AG04449 (cell line): ENCODE measurements around the gene NPVF.

Source experiments
- CTCF ChIA-PET: fragments of 350-600 bp; formaldehyde crosslinking; extraction: SDS; loops from one replicate; lab custom pipeline; 2021; ENCODE audit warnings: antibody characterized with exemption; lab: Yijun Ruan, JAX
- POLR2A ChIA-PET: fragments of 400-600, 350-600 bp; formaldehyde crosslinking; extraction: SDS; loops from one replicate; lab custom pipeline; 2020; ENCODE audit warnings: antibody characterized with exemption, inconsistent platforms; lab: Yijun Ruan, JAX
- DNase-seq: peaks from one replicate; pipeline ENCODE4 v3.0.0-alpha.2; 2010; ENCODE audit warnings: low read depth, low spot score
- H3K4me3 ChIP-seq: 2 replicates; pipeline ENCODE4 v1.5.1; 2011; ENCODE audit warnings: low read depth, mild to moderate bottlenecking, control low read depth, low read length
- TF ChIP-seq, protein P1 (sequence below): IDR thresholded peaks from one replicate; pipeline ENCODE4 v1.5.1; 2011; ENCODE audit warnings: mild to moderate bottlenecking, moderate library complexity, low read length, control low read depth, inconsistent platforms; ENCODE audit not compliant: insufficient read depth; ENCODE audit errors: missing control alignments

Gene NPVF

DNA sequence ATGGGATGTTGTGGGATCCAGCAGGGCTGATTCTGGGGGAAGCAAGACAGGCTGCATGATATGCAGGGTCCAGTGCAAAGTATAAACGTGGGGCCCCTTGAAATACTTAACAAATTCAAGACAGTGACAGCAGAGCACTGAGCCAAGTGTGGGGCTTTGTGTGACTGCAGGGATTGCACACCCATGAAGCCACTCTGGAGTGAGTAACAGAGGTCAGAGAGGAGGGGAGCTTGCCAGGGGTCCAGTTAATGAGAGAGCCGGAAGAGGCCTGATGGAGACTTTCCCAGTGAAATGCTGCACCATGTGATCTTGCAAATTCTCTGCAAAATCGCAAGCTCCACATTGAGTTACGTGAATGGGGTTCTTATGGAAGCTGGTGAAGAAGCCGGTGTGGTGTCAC lies 5.6 kb downstream of the NPVF start:
- no peak for DNase-seq
- ChIA-PET POLR2A (no interaction called here), CTCF (no interaction called here)
- TF ChIP-seq, protein P1, sequence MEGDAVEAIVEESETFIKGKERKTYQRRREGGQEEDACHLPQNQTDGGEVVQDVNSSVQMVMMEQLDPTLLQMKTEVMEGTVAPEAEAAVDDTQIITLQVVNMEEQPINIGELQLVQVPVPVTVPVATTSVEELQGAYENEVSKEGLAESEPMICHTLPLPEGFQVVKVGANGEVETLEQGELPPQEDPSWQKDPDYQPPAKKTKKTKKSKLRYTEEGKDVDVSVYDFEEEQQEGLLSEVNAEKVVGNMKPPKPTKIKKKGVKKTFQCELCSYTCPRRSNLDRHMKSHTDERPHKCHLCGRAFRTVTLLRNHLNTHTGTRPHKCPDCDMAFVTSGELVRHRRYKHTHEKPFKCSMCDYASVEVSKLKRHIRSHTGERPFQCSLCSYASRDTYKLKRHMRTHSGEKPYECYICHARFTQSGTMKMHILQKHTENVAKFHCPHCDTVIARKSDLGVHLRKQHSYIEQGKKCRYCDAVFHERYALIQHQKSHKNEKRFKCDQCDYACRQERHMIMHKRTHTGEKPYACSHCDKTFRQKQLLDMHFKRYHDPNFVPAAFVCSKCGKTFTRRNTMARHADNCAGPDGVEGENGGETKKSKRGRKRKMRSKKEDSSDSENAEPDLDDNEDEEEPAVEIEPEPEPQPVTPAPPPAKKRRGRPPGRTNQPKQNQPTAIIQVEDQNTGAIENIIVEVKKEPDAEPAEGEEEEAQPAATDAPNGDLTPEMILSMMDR, result no peak
- no peak overlapping the region for H3K4me3 ChIP-seq

DNA sequence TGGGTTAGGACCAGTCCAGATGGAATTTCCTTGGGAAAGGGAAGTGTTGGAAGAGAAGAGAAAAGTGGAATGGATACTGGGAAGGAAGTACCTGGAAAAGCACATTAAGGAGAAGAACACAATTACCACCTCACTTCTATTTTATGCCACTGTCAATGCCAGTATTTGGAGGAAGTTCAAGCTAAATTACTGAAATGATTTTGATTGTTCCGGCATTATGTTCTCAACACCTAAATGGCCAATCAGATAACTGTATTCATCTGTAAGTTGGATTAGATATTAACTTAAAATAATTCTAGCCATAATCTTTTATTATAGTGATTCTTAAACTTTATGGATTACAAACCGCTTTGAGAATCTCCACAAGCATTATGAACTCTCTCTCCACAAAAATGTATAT lies 7.3 kb downstream of the NPVF start:
- H3K4me3 ChIP-seq, result no peak overlapping the region
- TF ChIP-seq, protein P1, result no peak
- CTCF ChIA-PET, result no interaction called here
- no peak for DNase-seq
- POLR2A ChIA-PET, result no interaction called here

DNA sequence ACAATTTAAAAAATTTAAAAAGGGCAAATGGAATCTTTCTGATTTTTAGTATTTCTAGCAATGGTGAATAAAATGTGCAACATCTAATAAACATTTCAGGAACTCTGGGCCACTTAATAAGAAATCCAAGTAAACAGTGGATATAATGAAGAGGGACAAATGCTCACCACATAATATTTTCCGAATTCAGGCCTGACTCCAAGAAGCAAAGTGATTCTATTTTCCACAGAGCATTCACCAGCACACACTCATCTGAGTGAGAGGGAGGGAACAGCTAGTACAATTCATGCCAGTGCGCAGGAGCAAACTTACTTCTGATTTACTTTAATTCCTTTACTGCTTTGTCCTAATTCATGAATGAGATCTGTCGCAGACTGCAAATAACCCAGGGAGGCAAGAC lies 10.1 kb downstream of the NPVF start:
- ChIA-PET CTCF (interaction anchor here (1.4 to 1.8 kb wide), 3 partner anchors 38 to 172 kb away, joined by 3 to 13 read pairs (median 4); a partner anchor contains a TSS), POLR2A (no interaction called here)
- TF ChIP-seq, protein P1, result no peak
- H3K4me3 ChIP-seq, result no peak overlapping the region
- no peak for DNase-seq

DNA sequence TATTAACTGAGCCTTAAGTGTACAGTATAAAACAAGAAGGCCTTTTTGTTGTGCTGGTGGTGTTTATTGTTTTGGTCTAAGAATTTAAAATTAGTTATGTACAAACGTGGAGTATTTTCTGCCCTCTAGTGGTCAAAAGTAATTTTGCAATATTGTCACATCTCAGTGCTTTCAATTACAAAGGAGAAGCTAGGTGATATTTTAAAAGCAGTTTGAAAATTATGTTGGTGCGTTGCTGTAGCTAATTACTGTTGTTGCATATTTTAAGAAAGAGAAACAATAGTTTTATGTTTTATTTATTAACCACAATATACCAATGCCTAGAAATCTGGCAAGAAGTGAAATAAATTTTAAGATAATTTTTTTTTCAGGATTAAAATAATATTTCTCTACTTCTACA lies 11.4 kb downstream of the NPVF start:
- POLR2A ChIA-PET, result no interaction called here
- DNase-seq, result no peak
- TF ChIP-seq, protein P1, result peak; percentile 37
- no peak overlapping the region for H3K4me3 ChIP-seq
- CTCF ChIA-PET, result interaction anchor here (0.6 to 2.7 kb wide), 16 partner anchors 10 to 730 kb away, joined by 3 to 18 read pairs (median 3); partner anchors contain the start of gene NPVF

DNA sequence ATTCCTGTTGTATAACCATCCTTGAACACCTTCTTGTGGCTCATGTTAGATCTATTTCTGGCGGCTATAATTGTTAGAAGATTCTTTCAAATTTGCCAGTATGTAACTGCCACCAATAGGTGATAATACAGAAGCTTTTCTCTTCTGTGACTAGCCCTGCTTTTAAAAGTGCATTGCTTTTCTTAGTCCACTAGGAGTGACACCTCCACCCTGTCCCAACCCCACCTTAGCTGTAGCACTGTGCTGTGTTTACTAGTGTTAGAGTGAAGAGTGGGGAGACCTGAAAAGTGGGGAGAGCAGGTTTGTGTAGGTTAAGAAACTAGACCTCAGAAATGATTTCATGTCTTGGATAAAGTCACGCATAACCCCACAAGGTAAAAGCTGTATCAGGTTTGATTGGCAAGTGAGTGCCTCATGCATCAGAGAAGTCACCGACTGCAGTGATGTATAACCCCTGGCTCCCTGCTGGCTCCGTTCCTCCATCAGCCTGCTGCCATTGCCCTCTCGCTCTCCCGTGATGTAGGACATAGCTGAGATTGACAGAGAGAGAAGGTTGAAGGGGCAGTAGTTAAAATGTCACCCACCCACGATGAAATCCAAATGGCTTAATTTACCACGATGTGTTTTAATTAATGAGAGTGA lies 12.5 kb downstream of the NPVF start:
- CTCF ChIA-PET, result interaction anchor here (0.8 to 2.7 kb wide), 4 partner anchors 12 to 36 kb away, joined by 3 to 18 read pairs (median 4); partner anchors contain the start of gene NPVF
- DNase-seq, result no peak
- TF ChIP-seq, protein P1, result no peak
- no peak overlapping the region for H3K4me3 ChIP-seq
- POLR2A ChIA-PET, result no interaction called here

DNA sequence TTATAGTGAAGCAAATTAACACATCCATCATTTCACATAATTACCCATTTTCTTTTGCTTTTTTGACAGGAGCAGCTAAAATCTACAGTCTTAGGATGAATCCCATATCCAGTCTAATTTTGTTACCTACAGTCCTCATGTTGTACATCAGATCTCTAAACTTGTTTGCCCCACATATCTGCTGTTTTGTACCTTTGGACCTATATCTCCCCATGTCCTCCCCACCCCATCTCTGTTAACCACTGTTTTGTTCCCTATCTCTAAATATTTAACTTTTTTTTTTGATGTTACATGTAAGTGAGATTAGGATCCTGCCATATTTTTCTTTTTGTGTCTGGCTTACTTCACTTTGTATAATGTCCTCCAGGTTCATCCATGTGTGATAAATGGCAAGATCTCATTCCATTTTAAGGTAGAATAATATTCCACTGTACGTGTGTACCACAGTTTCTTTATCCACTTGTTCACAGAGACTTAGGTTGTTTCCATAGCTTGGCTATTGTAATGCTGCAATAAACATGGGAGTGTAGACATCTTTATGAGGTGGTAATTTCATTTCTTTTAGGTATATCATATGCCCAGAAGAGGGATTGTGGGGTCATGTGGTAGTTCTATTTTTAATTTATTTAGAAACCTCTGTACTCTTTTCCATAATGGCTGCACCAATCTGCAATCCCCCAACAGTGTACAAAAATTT lies 19.6 kb downstream of the NPVF start:
- POLR2A ChIA-PET, result no interaction called here
- no peak overlapping the region for H3K4me3 ChIP-seq
- TF ChIP-seq, protein P1, result no peak
- CTCF ChIA-PET, result interaction anchor here (2.9 kb wide), 1 partner anchor 8 kb away, joined by 16 read pairs; no protein-coding TSS in a partner anchor
- no peak for DNase-seq
